ENCODE data around the gene DNPH1.

DNA sequence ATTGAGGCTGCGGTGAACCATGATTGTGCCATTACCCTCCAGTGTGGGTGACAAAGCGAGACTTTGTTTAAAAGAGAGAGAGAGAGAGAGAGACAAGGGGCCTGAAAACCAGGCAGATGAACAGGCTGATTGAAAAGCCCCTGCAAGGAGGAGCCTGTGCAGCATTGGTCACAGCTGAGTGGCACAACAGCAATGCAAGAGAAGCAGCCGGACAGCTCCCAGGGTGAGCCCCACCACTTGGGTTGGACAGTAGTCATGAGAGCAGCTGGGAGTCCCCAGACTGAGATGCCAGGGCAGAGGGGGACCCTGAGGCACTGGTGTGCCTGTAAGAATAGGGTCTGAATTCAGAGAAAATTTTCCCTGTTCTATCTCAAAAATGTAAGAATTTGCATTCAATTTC, 10.2 kb downstream of the DNPH1 start:
- TF ChIP-seq CEBPB (tag; IDR thresholded peaks at IDR 0.05) (no peak), POLR2A (conservative IDR thresholded peaks at IDR 0.05) (no peak)
